ENCODE data around the gene SORCS1. TPM values are rescaled to one million over a fixed set of nuclear protein-coding genes. Genes with fewer than 3 reads are reported as not detected.

SORCS1 gene
- total and polyA plus RNA-seq, 4 donors = 0.04 to 3.5 (median 0.05) TPM

GRCh38 chr10:106820579-106820978, 343.9 kb downstream of the SORCS1 start:
- Histone ChIP-seq H3K9me3 (ENCODE audit: control insufficient read depth in 4 of 4, insufficient read depth in 3 of 4, low read length in 3 of 4) (no peaks in the 10 kb centered on the region), H3K4me1 (ENCODE audit: control insufficient read depth in 5 of 5, insufficient read depth in 5 of 5, low read length in 5 of 5) (no peaks in the 10 kb centered on the region), H3K27ac (ENCODE audit: low read depth in 1 of 2, low read length in 1 of 2) (no peak overlapping the region), H3K36me3 (ENCODE audit: control insufficient read depth in 4 of 4, insufficient read depth in 4 of 4, low read length in 4 of 4) (no peaks in the 10 kb centered on the region), H3K9ac (ENCODE audit: insufficient read depth in 1 of 2, low read length in 2 of 2) (no peak overlapping the region), H3K27me3 (ENCODE audit: control insufficient read depth in 3 of 3, insufficient read depth in 3 of 3, low read length in 2 of 3) (no peaks in the 10 kb centered on the region), H3K4me3 (no peak overlapping the region)
- DNase-seq = no peak
- 42 to 73% methylated on average over 3 of the region's 3 CpGs for WGBS, 2 donors
- no peak for TF ChIP-seq CTCF (IDR thresholded peaks at IDR 0.05; ENCODE audit: control extremely low read depth, extremely low read depth)
- ATAC-seq (ENCODE audit: insufficient read depth, low FRiP score) = no peak

GRCh38 chr10:106819490-106819889, 345.0 kb downstream of the SORCS1 start:
- Histone ChIP-seq H3K36me3 (ENCODE audit: control insufficient read depth in 4 of 4, insufficient read depth in 4 of 4, low read length in 4 of 4) (no peaks in the 10 kb centered on the region), H3K4me3 (no peak overlapping the region), H3K4me1 (ENCODE audit: control insufficient read depth in 5 of 5, insufficient read depth in 5 of 5, low read length in 5 of 5) (no peaks in the 10 kb centered on the region), H3K9me3 (ENCODE audit: control insufficient read depth in 4 of 4, insufficient read depth in 3 of 4, low read length in 3 of 4) (no peaks in the 10 kb centered on the region), H3K27me3 (ENCODE audit: control insufficient read depth in 3 of 3, insufficient read depth in 3 of 3, low read length in 2 of 3) (no peaks in the 10 kb centered on the region), H3K9ac (ENCODE audit: insufficient read depth in 1 of 2, low read length in 2 of 2) (no peak overlapping the region), H3K27ac (ENCODE audit: low read depth in 1 of 2, low read length in 1 of 2) (no peak overlapping the region)
- ATAC-seq (ENCODE audit: insufficient read depth, low FRiP score) = no peak
- TF ChIP-seq CTCF (IDR thresholded peaks at IDR 0.05; ENCODE audit: control extremely low read depth, extremely low read depth) = no peak
- no peak for DNase-seq
- WGBS, 2 donors = 31 to 47% methylated on average over 4 of the region's 4 CpGs

GRCh38 chr10:106816318-106817085, 348.0 kb downstream of the SORCS1 start:
- H3K9ac ChIP-seq (ENCODE audit: insufficient read depth in 1 of 2, low read length in 2 of 2) = no peak overlapping the region
- no peaks in the 10 kb centered on the region for H3K4me1 ChIP-seq (ENCODE audit: control insufficient read depth in 5 of 5, insufficient read depth in 5 of 5, low read length in 5 of 5)
- H3K4me3 ChIP-seq = no peak overlapping the region
- no peaks in the 10 kb centered on the region for H3K9me3 ChIP-seq (ENCODE audit: control insufficient read depth in 4 of 4, insufficient read depth in 3 of 4, low read length in 3 of 4)
- no peaks in the 10 kb centered on the region for H3K36me3 ChIP-seq (ENCODE audit: control insufficient read depth in 4 of 4, insufficient read depth in 4 of 4, low read length in 4 of 4)
- no peaks in the 10 kb centered on the region for H3K27me3 ChIP-seq (ENCODE audit: control insufficient read depth in 3 of 3, insufficient read depth in 3 of 3, low read length in 2 of 3)
- 75 to 82% methylated on average over 7 of the region's 7 CpGs for WGBS, 2 donors
- DNase-seq (no peak), ATAC-seq (ENCODE audit: insufficient read depth, low FRiP score) (no peak)
- no peak overlapping the region for H3K27ac ChIP-seq (ENCODE audit: low read depth in 1 of 2, low read length in 1 of 2)
- TF ChIP-seq CTCF (IDR thresholded peaks at IDR 0.05; ENCODE audit: control extremely low read depth, extremely low read depth) = no peak

All from lung (tissue), 12 donors.